Measurements from ENCODE around the gene ULK1.

The ULK1 gene

DNA sequence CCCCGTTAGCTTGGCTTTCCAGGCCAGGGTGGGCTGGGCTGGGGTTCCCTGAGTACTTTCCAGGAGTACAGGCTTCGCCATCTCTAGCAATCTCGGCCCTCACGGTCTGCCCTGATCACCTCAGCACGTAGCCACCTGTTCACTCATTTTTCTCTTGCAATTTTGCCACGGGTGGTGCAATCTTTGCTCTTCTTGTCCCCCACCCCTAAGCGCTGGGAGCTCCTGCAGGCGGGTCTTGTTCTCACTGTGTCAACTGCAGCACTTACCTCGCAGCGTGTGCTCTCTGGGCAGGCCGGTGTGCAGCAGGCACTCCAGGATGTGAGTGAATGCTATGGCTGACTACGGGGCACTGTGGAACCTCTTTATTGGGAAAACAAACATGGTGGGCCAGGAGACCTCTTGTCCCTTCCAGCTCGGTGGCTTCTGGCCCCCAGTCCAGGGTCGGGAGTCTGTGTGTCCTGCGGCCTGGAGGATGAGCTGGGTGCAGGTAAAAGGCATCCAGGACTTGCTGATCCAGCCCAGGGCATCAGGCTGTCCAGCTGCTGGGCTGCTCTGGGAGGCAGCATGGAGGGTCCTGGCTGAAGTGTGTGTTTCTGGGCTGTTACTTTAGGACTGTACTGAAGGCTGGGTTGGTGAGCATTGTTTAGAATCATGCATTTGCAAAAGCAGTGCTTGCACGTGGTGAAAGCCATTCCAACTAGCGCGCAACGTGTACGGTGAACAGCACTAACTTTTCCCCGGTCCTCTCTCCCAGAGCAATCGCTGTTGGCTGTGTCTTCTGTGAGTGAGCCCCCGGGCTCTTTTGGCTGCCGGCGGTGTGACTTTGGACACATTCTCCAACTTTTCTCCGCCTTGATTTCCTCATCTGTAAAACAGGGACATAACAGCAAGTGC is 1.5 kb upstream of the ULK1 start:
- DNase-seq: no peak

DNA sequence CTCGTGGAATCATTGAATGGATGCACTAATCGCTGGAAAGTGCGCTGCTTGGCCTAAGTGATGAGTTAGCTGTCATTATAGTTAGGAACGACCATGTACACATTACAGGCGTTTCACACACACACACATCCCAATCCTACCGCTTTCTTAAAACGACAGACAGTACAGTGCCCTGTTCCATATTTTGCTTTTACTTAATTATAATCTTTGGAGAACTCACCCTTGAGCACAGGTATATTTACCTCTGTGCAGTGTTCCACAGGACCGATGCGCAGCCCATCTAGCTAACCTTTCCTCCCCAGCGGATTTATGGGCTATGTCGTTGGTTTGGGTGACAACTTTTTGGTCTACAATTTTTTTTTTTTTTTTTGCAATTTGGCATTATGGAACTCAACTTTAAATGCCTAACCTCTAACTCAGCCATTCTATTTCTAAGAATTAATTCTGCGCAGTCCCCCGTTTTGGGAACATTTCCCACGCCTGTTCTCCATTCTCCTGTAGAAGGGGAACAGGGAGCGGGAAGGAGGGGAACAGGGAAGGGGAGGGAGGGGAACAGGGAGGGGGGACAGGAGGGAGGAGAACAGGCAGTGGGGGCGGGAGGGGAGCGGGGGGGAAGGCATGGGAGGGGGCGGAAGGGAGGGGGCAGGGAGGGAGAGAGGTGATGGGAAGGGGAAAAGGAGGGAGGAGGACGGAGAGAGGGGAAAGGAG is 663 bp upstream of the ULK1 start:
- no peak for DNase-seq

DNA sequence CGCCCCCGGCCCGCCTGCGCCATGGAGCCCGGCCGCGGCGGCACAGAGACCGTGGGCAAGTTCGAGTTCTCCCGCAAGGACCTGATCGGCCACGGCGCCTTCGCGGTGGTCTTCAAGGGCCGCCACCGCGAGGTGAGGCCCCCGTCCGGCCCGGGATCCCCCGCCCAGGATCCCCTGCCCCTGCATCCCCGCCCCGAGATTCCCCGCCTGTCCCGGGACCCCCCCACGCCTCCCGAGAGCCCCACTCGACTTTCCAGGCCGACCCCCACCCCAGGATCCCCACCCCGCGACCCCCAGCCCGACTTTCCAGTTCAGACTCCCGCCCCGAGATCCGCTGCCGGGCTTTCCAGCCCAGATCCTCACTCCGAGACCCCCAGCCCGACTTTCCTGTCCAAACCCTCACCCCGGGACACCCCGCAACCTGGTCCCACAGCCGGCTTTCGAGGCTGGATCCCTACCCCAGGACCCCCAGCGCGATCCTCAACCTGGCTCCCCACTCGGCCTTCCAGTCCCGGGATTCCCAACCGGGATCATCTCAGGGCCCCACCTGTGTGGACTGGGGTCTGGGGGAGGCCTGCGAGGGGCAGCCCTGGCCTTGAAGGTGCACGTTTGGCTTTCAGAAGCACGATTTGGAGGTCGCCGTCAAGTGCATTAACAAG is 688 bp downstream of the ULK1 start:
- no peak for DNase-seq

DNA sequence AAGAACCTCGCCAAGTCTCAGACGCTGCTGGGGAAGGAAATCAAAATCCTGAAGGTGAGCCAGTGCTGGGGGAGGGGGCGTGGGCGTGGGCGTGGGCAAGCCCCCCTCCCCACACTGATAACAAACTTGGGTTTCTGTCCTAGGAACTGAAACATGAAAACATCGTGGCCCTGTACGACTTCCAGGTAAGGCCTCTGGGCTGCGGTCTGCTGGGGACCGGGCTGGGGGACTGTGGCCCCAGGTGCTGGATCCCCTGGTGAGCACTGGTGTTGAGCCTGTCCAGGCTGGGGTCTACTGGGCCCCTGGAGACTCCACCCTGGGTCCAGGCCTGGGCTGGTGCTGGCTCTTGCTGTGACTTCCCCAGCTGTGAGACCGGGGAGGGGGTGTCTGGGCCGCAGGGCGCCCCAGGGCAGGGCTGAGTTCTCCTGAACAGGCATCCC is 1.2 kb downstream of the ULK1 start:
- DNase-seq: no peak

DNA sequence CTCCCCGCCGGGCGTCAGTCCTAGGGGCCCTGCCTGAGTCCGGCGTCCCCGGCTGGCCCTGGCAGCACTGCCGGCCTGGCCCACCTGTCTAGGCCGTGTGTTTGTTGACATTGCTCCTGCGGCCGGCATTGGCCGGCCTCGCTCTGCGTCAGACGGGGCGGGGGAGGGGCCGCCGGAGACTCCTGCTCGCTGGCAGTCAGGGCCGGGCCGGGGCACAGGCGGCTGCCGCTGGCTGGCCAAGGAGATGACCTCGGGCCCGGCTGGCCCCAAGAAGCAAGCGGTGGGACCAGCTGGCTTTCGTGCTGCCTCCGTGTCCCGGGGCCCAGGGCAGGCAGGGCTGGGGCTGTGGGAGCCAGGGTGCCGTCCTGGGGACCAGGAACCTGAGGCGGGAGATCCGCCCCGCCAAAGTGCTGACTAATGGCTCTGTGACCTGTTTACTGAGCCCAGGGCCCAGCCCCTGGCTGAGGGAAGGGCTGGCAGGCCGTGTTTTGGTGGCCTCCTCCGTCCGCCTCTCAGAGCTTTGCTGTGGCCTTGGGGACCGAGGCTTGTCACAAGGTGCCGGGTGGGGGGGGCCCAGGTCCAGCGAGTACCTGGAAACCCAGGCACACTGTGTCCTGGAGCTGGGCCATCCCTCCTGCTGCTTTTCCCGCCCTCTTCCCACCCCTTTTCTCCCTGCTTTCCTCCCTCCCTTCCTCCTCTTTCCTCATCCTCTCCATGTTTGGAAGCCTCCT is 1.8 kb downstream of the ULK1 start:
- peak; percentile 43 for DNase-seq

DNA sequence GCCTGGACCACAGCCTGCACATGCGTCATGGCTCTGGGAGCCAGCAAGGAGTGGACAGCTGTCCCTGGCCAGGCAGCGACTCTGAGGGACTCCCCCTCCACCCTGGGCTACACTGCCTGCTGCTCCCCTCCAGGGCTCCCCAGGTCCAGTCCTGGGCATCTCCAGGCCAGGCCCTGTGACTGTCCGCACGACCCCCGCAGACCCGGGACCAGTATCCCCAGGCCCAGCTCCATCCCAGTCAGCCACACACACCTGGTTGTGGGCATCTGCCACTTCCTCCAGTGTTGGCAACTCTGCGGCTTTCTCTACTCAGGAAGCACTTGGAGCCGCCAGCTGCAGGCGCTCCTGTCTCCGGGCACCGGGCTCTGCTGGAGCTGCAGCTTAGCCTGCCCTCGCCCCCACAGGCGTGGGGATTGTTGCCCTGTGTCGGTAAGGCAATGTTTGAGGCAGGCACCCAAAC is 2.4 kb downstream of the ULK1 start:
- DNase-seq: no peak

DNA sequence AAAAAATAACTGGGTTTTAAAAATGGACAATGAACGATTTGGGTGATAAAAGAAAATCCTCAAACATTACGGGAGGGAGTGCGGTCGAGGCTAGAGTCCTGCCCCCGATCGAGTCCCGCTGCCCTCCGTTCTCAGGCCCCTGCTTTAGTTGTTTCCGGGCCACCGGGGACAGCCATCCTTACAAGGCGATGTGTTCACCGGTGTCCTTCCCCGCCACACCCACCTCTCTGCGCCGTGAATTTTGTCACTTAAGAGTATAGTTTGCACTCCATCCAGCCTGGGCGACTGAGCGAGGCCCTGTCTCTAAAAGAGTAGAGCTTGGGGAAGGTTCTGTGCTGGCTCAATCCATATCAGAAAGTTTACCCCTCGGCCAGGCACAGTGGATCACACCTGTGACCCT is 2.9 kb downstream of the ULK1 start:
- DNase-seq: no peak

DNA sequence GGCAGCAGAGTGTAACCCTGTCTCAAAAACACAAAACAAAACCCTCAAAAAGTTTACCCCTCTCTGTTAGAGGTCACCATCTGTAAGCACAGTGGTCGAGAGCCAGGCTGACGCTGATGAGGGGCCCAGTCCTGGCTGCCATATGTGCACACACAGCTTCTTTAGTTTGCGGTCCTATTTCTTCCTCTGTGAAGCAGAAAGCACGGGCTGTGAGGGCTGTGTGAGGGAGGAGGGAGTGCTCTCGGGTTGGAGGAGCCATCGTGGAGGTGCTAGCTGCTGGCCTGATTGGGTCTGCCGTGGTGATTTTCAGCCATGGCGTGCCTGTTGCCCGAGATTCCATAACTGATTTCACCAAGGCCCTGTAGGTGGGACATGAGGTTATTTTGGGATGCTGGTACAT is 3.5 kb downstream of the ULK1 start:
- no peak for DNase-seq

DNA sequence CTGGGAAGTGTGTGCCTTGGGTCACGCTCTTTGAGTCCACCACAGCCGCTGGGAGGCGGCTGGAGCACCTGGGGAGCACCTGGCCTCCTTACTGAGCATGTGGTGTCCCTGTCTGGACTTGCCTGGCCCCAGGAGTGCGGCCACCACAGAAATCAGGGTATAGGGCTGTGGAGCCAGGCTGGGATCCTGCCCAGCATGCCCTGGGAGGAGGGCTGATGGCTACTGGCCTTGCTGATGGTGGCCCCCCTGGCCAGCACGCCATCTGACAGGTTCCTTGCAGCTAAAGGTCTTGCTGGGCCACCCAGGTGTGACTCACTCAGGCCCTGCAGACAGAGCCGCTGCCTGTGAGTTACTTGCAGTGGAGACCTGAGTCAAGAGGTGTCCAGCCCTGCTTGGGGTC is 6.0 kb downstream of the ULK1 start:
- no peak for DNase-seq

DNA sequence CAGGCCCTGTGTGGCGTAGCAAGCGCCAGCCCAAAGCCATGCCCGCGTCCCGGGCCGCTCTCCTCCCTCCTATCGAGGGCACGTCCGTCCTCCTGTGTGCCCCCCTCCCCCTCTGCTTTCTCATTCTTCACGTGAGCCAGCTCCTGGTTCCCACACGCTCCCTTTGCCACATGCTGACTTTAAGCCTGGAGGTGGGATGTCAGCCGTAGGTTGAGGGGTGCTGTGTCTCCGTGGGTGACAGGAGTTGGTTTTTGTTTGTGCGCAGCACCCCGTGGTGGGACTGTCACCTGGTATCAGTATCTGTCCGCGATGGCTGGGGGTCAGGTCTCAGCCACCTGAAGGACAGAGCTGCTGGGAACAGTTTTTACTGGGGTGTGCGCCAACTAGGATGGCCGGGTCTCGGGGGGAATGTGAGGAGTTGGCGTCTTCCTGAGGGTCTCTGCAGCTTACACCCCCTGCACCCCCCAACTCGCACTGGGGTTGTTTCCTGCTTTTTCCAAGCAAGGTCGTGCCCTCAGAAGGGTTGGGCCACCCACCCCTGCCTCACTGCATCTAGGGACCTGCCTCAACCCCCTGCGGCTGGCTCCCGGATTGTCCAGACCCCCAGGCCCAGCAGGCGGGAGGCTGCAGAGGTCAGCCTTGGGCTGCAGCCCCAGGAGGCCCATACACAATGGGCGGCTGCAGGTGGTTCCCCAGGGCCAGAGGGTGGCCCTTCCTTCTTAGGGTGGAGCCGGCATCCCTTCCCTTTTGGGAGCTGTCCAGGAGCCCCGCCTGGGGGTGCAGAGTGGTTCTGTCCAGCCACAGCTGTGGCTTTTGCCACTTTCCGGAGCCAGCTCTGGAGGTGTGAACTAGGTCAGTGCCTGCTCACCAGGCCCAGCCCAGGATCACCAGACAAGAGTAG is 7.3 kb downstream of the ULK1 start:
- DNase-seq: no peak

DNA sequence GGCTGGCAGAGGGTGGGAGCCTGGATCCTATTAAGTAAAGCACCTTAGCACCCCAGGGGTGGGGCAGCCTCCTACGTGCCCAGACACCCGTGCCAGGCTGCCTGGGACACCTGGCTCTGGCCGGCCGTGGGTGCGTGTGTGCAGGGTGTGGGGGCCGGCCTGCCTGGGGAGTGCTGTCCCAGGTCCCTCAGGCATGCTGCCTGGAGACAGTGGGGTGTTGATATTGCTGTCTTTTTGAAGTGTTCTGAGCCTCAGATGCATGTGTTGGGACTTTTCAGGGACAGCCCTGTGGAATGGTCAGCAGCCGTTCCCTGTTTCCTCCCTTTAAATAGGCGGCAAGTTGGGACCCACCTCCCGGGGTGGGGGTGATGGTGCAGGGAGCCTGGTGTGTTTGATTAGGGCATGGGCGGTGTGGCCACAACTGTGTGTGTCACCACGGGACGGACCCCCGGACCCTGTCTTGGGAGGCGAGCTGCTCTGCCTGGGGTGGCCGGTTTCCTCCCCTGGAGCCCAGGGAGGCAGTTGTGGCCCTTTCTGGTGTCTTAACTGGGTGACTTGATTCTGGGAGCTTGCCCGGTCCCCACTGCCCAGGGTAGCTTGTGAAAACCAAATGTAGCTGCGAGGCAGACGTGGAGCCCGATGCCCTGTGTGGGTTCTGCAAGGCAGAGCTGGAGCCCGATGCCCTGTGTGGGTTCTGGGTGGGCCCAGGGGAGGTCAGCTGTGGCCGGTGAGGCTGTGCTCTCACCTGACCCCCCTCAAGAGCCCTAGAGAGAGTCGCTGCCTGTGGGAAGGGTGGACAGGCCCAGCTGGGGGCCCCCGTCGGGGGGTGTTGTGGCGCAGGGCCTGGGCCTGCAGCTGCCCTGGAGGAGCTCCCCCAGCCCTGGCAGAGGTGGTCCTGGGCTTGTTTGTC is 8.2 kb downstream of the ULK1 start:
- DNase-seq: no peak

DNA sequence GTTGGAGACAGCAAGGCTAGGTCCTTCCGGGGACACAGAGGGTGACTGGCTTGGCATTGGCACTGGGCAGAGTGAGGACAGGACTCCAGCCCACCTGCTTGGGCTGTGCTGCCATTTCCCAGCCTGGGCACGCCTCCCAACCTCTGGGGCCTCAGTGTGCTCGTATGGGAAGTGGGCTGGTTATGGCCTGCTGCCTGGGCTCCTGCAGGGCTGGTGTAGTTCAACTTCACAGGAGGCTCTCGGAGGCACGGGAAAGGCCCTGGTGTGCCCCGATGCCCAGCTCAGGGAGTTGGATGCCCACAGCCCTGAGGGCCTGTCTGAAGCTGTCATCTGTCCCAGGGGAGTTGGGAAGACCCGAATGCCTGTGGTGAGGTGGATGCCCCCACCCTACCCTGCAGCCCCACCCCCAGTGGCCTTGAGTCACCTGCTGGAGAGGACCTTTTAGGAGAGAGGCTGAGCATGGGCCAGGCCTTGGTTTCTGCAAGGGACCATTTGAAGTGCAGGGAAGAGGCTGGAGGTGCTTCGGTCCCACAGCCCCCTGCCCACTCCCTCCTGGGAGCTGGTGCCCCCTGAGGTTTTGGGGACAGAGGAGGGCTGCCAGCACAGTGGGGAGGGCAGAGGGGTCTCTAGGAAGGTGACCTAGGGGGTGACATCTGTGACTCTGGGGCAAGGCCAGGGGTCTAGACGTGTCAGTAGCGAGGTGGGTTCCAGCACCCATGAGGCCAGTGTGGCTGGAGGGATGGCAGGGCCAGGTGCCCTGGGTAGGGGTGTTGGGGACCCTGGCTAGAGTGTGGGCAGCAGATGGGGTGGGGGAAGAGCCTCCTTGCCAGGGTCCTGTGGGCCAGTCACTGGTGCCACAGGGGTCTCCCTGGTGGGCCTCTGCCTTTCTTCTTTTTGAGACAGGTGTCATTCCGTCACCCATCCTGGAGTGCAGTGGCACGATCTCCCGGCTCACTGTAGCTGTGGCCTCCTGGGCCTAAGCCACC is 9.1 kb downstream of the ULK1 start:
- no peak for DNase-seq

DNA sequence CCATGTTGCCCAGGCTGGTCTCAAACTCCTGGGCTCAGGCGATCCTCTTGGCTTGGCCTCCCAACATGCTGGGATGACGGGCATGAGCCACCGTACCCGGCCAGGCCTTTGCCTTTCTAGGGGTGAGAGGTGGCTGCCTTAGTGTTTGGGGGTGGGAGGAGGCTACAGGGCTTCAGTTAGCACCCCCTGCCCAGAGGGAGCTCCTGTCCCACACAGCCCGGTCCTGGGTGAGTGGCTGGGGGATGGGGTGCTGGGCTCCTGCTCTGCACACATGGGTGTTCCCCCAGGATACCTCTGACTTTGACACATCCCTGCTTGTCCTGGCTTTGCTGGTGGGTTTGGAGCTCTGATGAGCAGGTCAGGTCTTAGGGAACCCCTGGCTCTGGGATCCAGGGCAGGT is 9.9 kb downstream of the ULK1 start:
- no peak for DNase-seq

DNA sequence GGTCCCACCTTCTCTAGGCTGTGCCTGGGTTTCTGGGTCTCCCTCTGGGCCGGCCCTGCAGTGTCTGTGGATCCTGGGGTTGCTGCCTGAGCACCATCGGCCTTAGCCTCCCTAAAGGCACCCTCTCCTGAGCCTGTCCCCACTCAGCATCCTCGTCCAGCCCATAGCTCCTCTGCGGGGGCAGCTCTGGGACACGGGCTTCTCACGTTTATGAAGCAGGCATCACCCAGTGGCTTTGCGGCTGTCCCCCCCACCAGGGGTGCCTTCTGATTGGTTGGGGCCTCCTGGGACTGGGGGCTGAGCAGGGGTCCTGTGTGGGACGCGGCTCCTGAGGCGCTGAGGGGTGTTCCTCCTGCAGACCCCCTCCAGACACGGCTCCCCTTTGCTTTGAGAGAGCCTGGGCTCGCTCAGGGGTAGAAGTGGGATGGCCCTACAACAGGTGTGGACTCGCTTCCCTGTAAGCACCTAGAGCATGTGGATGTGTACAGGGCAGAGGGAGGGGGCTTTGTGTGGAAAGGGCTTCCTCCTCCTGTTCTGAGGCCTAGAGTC is 10.7 kb downstream of the ULK1 start:
- DNase-seq: no peak

DNA sequence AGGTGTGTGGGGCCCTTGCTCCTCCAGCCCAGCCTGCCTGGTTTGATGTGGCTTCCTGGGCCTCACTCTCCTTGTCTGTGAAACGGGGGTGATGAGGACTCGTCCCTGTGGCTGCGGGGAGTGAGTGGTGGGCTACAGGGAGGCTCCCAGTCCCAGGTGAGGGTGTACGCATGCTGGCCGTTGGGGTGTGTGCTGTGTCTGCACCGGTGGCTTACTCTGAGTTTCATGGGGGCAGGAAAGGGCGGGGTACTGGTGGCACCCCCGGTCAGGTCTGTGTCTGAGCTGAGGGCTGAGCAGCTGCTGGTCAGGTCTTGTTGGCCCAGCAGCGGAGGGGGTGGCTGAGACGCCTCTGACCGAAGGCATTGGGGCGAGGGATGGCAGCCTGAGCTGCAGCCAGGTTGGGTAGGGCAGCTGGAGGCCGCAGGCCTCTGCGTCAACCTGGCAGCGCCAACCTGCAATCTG is 11.2 kb downstream of the ULK1 start:
- DNase-seq: no peak

DNA sequence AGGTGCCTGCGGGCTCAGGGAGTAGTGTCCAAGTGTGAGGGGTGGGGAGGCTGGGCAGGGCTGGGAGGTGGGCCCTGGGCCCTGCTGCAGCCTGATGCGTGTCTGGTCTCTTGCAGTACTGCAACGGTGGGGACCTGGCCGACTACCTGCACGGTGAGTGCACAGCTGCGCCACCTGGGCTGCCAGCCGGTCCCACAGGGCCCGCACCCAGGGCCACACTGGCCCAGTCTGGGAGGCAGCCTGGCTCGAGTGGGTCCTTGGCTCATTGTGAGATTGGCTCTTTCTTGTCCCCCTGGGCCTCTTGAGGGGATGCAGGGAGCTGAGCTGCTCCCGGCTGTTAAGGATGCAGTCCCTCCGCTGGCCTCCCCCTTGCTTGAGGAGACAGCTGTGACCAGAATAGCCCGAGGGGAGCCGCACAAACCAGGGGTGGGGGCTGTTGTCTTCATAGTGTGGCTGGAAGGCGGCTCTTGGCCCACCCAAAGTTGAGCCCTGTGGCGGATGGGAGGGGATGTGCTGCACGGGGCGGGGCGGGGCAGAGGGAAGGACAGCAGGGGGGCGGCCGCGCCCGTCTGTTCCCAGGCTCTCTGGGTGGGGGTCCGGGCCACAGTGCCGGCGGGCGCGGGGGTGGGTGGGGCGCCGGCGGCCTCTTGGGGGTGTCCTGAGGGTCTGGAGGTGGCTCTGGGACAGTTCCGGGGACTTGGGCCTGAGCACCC is 13.1 kb downstream of the ULK1 start:
- DNase-seq: no peak

DNA sequence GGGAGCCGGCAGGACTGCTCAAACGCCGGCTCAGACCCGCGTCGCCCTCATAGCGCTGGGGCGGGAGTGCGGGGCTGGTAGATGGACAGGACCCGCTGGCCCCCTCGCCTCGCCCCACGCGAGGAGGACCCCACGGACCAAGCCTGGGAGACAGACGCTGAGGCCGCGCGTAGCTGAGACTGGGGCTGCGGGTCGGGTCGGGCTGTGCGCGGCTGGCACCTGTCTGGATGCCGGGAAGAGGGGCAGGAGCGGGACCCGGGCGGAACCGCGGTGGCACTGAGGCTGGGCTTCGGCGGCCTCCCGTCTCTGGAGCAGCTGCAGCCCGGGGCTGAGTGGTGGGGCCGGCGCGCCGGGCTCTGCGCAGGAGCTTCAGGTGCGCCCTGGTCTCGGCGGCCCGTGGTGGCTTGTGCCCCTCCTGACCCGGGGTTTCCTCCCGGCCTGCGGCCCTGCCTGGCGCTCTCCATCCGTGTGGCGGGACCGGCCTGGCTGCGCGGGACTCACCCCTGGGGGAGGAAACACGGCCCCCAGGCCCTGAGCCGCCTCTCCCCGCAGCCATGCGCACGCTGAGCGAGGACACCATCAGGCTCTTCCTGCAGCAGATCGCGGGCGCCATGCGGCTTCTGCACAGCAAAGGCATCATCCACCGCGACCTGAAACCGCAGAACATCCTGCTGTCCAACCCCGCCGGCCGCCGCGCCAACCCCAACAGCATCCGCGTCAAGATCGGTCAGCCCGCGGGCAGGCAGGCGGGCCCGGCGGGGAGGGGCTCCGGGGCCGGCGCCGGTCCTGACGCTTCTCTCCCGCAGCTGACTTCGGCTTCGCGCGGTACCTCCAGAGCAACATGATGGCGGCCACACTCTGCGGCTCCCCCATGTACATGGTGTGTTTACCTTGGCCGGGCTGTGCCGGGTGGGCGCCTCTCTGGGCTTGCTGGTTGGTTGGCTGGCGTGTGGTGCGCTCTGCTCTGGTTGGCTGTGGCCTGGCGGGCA is 14.0 kb downstream of the ULK1 start:
- DNase-seq: no peak
